Loucy (cell line): ENCODE data around the gene ERC1.

Experiments
- H2AFZ ChIP-seq: fragments of 200-600 bp; sonication (generic); 2 replicates; pipeline ENCODE4 v1.6.0; 2016; ENCODE audit warnings: antibody characterized with exemption, mild to moderate bottlenecking, low read length, moderate library complexity
- H3F3A ChIP-seq: fragments of 200-600 bp; 2 replicates; pipeline ENCODE4 v1.6.0; 2016; ENCODE audit warnings: antibody characterized with exemption, low read depth, mild to moderate bottlenecking
- H3K27me3 ChIP-seq: fragments of 200-600 bp; sonication (generic); 2 replicates; pipeline ENCODE4 v1.6.1; 2014; ENCODE audit warnings: low read length, mild to moderate bottlenecking; ENCODE audit not compliant: insufficient read depth, poor library complexity, severe bottlenecking
- H3K36me3 ChIP-seq: fragments of 200-600 bp; sonication (generic); 2 replicates; pipeline ENCODE4 v1.6.1; 2016; ENCODE audit warnings: low read length; ENCODE audit not compliant: insufficient read depth
- H3K4me1 ChIP-seq: fragments of 200-600 bp; sonication (generic); 2 replicates; pipeline ENCODE4 v1.5.1; 2014; ENCODE audit warnings: low read length, mild to moderate bottlenecking; ENCODE audit not compliant: insufficient read depth, poor library complexity, severe bottlenecking
- H3K4me2 ChIP-seq: fragments of 200-600 bp; sonication (generic); 2 replicates; pipeline ENCODE4 v1.6.0; 2014; ENCODE audit warnings: antibody characterized with exemption, low read length, low read depth, mild to moderate bottlenecking; ENCODE audit not compliant: poor library complexity, severe bottlenecking
- H3K4me3 ChIP-seq: fragments of 200-600 bp; sonication (generic); 2 replicates; pipeline ENCODE4 v1.5.1; 2014; ENCODE audit warnings: low read length, mild to moderate bottlenecking, mixed read lengths; ENCODE audit not compliant: poor library complexity, severe bottlenecking
- H3K79me2 ChIP-seq: fragments of 200-600 bp; sonication (generic); 2 replicates; pipeline ENCODE4 v1.6.1; 2014; ENCODE audit warnings: low read length; ENCODE audit not compliant: insufficient read depth
- H3K9ac ChIP-seq: fragments of 200-600 bp; sonication (generic); 2 replicates; pipeline ENCODE4 v1.6.0; 2014; ENCODE audit warnings: mild to moderate bottlenecking, low read depth, low read length, moderate library complexity; ENCODE audit not compliant: poor library complexity, severe bottlenecking
- H3K9me2 ChIP-seq: fragments of 200-600 bp; sonication (generic); replicated peaks from 2 replicates; pipeline ENCODE4 v1.6.1; 2016; ENCODE audit warnings: low read depth, low read length, mixed read lengths
- H3K9me3 ChIP-seq: fragments of 200-600 bp; sonication (generic); 2 replicates; pipeline ENCODE4 v1.6.1; 2014; ENCODE audit warnings: mild to moderate bottlenecking, antibody characterized with exemption, low read length, low read depth; ENCODE audit not compliant: insufficient read depth
- H4K20me1 ChIP-seq: fragments of 200-600 bp; sonication (generic); 2 replicates; pipeline ENCODE4 v1.6.0; 2014; ENCODE audit warnings: antibody characterized with exemption, low read length, mild to moderate bottlenecking; ENCODE audit not compliant: insufficient read depth, poor library complexity, severe bottlenecking
- CTCF ChIP-seq: fragments of 200-600 bp; sonication (generic); conservative IDR thresholded peaks from 2 replicates; pipeline ENCODE4 v1.5.1; 2014; ENCODE audit warnings: mild to moderate bottlenecking, antibody characterized with exemption, low read length
- EZH2phosphoT487 ChIP-seq: fragments of 200-600 bp; IDR thresholded peaks from 2 replicates; pipeline ENCODE4 v1.6.1; 2018; ENCODE audit warnings: antibody characterized with exemption, mild to moderate bottlenecking, moderate library complexity, borderline replicate concordance

ERC1 gene

DNA sequence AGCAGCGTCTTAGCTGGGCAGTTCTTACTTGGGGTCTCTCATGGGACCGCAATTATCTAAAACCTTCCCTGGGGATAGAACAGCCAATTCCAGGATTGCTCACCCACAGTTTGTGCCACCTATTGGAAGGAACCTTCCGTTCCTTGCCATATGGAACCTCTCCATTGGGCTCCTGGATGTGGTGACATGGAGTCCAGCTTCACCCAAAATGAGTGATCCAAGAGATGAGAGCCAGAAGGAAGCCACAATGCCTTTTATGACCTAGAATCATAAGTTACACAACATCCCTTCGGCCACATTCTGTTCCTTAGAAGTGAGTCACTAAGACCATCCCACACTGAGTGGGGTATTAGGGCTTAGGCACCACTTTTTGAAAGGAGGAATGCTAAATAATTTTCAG, 439.0 kb downstream of the ERC1 start:
- H3K9me2 ChIP-seq, result no peaks in the 10 kb centered on the region
- H4K20me1 ChIP-seq, result no peaks in the 10 kb centered on the region
- no peaks in the 10 kb centered on the region for H3F3A ChIP-seq
- no peak overlapping the region for H2AFZ ChIP-seq
- H3K4me3 ChIP-seq, result no peak overlapping the region
- H3K9ac ChIP-seq, result no peak overlapping the region
- no peaks in the 10 kb centered on the region for H3K27me3 ChIP-seq
- no peak overlapping the region for H3K4me2 ChIP-seq
- H3K9me3 ChIP-seq, result no peaks in the 10 kb centered on the region
- no peaks in the 10 kb centered on the region for H3K79me2 ChIP-seq
- TF ChIP-seq CTCF (no peak), EZH2phosphoT487 (no peak)
- H3K4me1 ChIP-seq, result no peaks in the 10 kb centered on the region
- H3K36me3 ChIP-seq, result no peaks in the 10 kb centered on the region

GRCh38 chr12:1434296-1434955, 443.4 kb downstream of the ERC1 start:
- H3K9me3 ChIP-seq, result no peaks in the 10 kb centered on the region

DNA sequence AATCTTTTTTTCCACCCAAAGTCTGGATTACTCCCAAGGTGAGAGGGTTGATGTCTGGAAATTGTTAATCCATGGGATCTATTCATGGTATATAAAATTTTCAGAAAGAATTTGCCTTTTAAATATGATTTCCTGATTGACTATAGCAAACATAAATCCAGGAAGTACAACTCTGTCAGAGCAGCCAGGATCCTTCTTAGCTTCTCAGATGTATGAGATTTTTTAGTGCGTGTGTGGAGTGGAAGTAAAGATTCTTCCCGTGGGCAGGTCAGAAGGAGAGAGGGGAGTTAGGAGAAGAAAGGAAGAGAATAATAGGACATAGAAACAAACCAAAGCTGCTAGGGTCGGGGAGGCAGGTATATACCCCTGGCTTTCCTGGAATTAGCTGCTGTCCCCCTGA, 444.0 kb downstream of the ERC1 start:
- Histone ChIP-seq H3K4me3 (no peak overlapping the region), H3K4me2 (no peak overlapping the region), H3K4me1 (no peaks in the 10 kb centered on the region), H3K9ac (no peak overlapping the region), H3K79me2 (no peaks in the 10 kb centered on the region), H3K36me3 (no peaks in the 10 kb centered on the region), H2AFZ (no peak overlapping the region), H3K27me3 (no peaks in the 10 kb centered on the region), H3K9me2 (no peaks in the 10 kb centered on the region), H3F3A (no peaks in the 10 kb centered on the region), H4K20me1 (no peaks in the 10 kb centered on the region), H3K9me3 (no peaks in the 10 kb centered on the region)
- TF ChIP-seq CTCF (no peak), EZH2phosphoT487 (no peak)

More at GRCh38 chr12:1434296-1434955, 443.4 kb downstream of the ERC1 start:
- Histone ChIP-seq H3K36me3 (no peaks in the 10 kb centered on the region), H3K9ac (no peak overlapping the region), H2AFZ (no peak overlapping the region), H4K20me1 (no peaks in the 10 kb centered on the region), H3K79me2 (no peaks in the 10 kb centered on the region), H3K9me2 (no peaks in the 10 kb centered on the region), H3K27me3 (no peaks in the 10 kb centered on the region), H3K4me1 (no peaks in the 10 kb centered on the region), H3K4me3 (no peak overlapping the region), H3F3A (no peaks in the 10 kb centered on the region), H3K4me2 (no peak overlapping the region)
- TF ChIP-seq CTCF (no peak), EZH2phosphoT487 (no peak)
